Liver (tissue), 9 donors: ENCODE data around the gene CDRT15. TPM values are rescaled to one million over a fixed set of nuclear protein-coding genes. Genes with fewer than 3 reads are reported as not detected.

ENCODE experiments used
- DNase-seq: peaks from one replicate; pipeline ENCODE4 v3.0.0-alpha.2; 2017; ENCODE audit warnings: low spot score
- H3K27ac ChIP-seq, 2 donors: one replicate each; pipeline ENCODE4 v1.7.0; 2013; ENCODE audit warnings: inconsistent platforms in 2 of 2, low read length in 2 of 2, control low read depth in 1 of 2, low read depth in 1 of 2, mild to moderate bottlenecking in 1 of 2
- H3K27me3 ChIP-seq, 4 donors: one replicate each; pipeline versions ENCODE4 v1.6.1 to v1.7.0; 2013; ENCODE audit warnings: low read length in 3 of 4, inconsistent platforms in 1 of 4, mild to moderate bottlenecking in 1 of 4, moderate library complexity in 1 of 4; ENCODE audit not compliant: control insufficient read depth in 4 of 4, insufficient read depth in 4 of 4
- H3K36me3 ChIP-seq, 4 donors: one replicate each; pipeline versions ENCODE4 v1.6.1 to v1.7.0; 2013; ENCODE audit warnings: low read length in 3 of 4, mild to moderate bottlenecking in 3 of 4, low read depth in 1 of 4, moderate library complexity in 1 of 4; ENCODE audit not compliant: control insufficient read depth in 4 of 4, insufficient read depth in 3 of 4
- H3K4me1 ChIP-seq, 4 donors: one replicate each; pipeline versions ENCODE4 v1.6.1 to v1.7.0; 2013; ENCODE audit warnings: low read length in 3 of 4, mild to moderate bottlenecking in 3 of 4, moderate library complexity in 1 of 4; ENCODE audit not compliant: control insufficient read depth in 4 of 4, insufficient read depth in 4 of 4
- H3K4me3 ChIP-seq, 3 donors: one replicate each; pipeline versions ENCODE4 v1.6.1 to v1.7.0; 2013; ENCODE audit warnings: low read length in 3 of 3, control low read depth in 1 of 3, low read depth in 1 of 3, mild to moderate bottlenecking in 1 of 3
- H3K9ac ChIP-seq, 2 donors: one replicate each; pipeline ENCODE4 v1.7.0; 2013; ENCODE audit warnings: low read length in 2 of 2, mild to moderate bottlenecking in 2 of 2, moderate library complexity in 2 of 2, control low read depth in 1 of 2, low read depth in 1 of 2
- H3K9me3 ChIP-seq, 4 donors: one replicate each; pipeline versions ENCODE4 v1.6.1 to v1.7.0; 2013; ENCODE audit warnings: low read length in 3 of 4; ENCODE audit not compliant: control insufficient read depth in 4 of 4
- CTCF ChIP-seq: fragments of 150-350 bp; IDR thresholded peaks from 2 replicates; pipeline ENCODE4 v1.5.1; 2017; ENCODE audit warnings: improper control_type of control experiment, low read depth, low read length; ENCODE audit not compliant: missing input control
- EGR1 ChIP-seq, 2 donors: IDR thresholded peaks; 2 replicates each; pipeline ENCODE4 v1.6.1; 2016 to 2018; ENCODE audit warnings: antibody characterized with exemption in 2 of 2, low read depth in 2 of 2
- FOXA2 ChIP-seq: IDR thresholded peaks from 2 replicates; pipeline ENCODE4 v1.6.1; 2016; ENCODE audit warnings: antibody characterized with exemption
- GABPA ChIP-seq, 2 donors: IDR thresholded peaks in 1 of 2; conservative IDR thresholded peaks in 1 of 2; 2 replicates each; pipeline ENCODE4 v1.6.1; 2016; ENCODE audit warnings: antibody characterized with exemption in 2 of 2, mild to moderate bottlenecking in 1 of 2, moderate library complexity in 1 of 2
- HNF4G ChIP-seq: IDR thresholded peaks from 2 replicates; pipeline ENCODE4 v1.6.1; 2016; ENCODE audit warnings: antibody characterized with exemption
- JUND ChIP-seq, 2 donors: IDR thresholded peaks; 2 replicates each; pipeline ENCODE4 v1.6.1; 2016; ENCODE audit warnings: antibody characterized with exemption in 2 of 2
- NR2F2 ChIP-seq: IDR thresholded peaks from 2 replicates; pipeline ENCODE4 v1.6.1; 2016; ENCODE audit warnings: antibody characterized with exemption
- RAD21 ChIP-seq, 2 donors: IDR thresholded peaks; 2 replicates each; pipeline ENCODE4 v1.6.1; 2016; ENCODE audit warnings: antibody characterized with exemption in 2 of 2, mild to moderate bottlenecking in 2 of 2
- REST ChIP-seq: IDR thresholded peaks from 2 replicates; pipeline ENCODE4 v1.6.1; 2016; ENCODE audit warnings: antibody characterized with exemption, mild to moderate bottlenecking
- SP1 ChIP-seq: IDR thresholded peaks from 2 replicates; pipeline ENCODE4 v1.6.1; 2018; ENCODE audit warnings: antibody characterized with exemption, mild to moderate bottlenecking
- TAF1 ChIP-seq: conservative IDR thresholded peaks from 2 replicates; pipeline ENCODE4 v1.6.1; 2016; ENCODE audit warnings: antibody characterized with exemption, mild to moderate bottlenecking
- YY1 ChIP-seq: IDR thresholded peaks from 2 replicates; pipeline ENCODE4 v1.6.1; 2016; ENCODE audit warnings: antibody characterized with exemption, mild to moderate bottlenecking
- ZBTB33 ChIP-seq: IDR thresholded peaks from 2 replicates; pipeline ENCODE4 v1.6.1; 2016; ENCODE audit warnings: antibody characterized with exemption
- WGBS: extraction: QIAGEN DNeasy Blood & Tissue Kit; methylation state at CpG from one replicate; pipeline ENCODE4 v1.1.7; 2013; 5-methylcytosine and 5-hydroxymethylcytosine counted together
- polyA plus RNA-seq, 2 donors: library from polyadenylated mRNA; stranded (reverse) in 1 of 2; unstranded in 1 of 2; fragments of 200-250 nt in 1 of 2; fragments of >200 nt in 1 of 2; fragmentation: Nextera tagmentation in 1 of 2; extraction: Ambion mirVana in 1 of 2; gene quantifications; one replicate each; pipeline versions ENCODE4 v1.2.1 to v1.2.3, GENCODE V29; 2013 to 2015
- total RNA-seq, 2 donors: library from RNA; depleted of rRNA; stranded (reverse); fragments of >200 nt; gene quantifications; one replicate each; pipeline ENCODE4 v1.2.3, GENCODE V29; 2014
- donor health status: healthy.
- donor health status: healthy.
- donor health status: healthy.
- donor health status: healthy.
- donor health status: healthy.

The CDRT15 gene
- total and polyA plus RNA-seq, 4 donors: 0.40 TPM; not detected in 3

DNA sequence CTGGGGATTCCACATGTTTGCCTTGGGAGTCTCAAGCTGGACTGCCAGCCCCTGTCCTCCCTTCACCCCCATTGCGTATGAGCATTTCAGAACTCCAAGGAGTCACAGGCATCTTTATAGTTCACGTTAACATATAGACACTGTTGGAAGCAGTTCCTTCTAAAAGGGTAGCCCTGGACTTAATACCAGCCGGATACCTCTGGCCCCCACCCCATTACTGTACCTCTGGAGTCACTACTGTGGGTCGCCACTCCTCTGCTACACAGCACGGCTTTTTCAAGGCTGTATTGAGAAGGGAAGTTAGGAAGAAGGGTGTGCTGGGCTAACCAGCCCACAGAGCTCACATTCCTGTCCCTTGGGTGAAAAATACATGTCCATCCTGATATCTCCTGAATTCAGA is 28.9 kb downstream of the CDRT15 start:
- Histone ChIP-seq H3K4me3 (no peak overlapping the region), H3K27ac (no peak overlapping the region), H3K27me3 (no peaks in the 10 kb centered on the region), H3K4me1 (peaks cover 8 to 24% (median 15%) of the 10 kb centered on the region in 4 donors), H3K9ac (no peak overlapping the region), H3K9me3 (no peaks in the 10 kb centered on the region), H3K36me3 (peaks cover 0 to 3% (median 1%) of the 10 kb centered on the region in 4 donors)
- TF ChIP-seq TAF1 (no peak), EGR1 (IDR thresholded peaks at IDR 0.05; ENCODE audit: low read depth in 2 of 2) (no peak), SP1 (no peak), FOXA2 (no peak), NR2F2 (no peak), RAD21 (IDR thresholded peaks at IDR 0.05) (no peak), YY1 (no peak), HNF4G (no peak), REST (no peak), GABPA (IDR thresholded peaks at IDR 0.05 in 1 of 2, conservative IDR thresholded peaks at IDR 0.05 in 1 of 2) (no peak), ZBTB33 (no peak)
- WGBS: 98% methylated on average over 5 of the region's 5 CpGs
- no peak for DNase-seq

- 98% methylated on average over 29 of the region's 29 CpGs for WGBS
- Histone ChIP-seq H3K36me3 (peaks cover 0 to 3% (median 1%) of the 10 kb centered on the region in 4 donors), H3K9ac (no peak overlapping the region), H3K9me3 (no peaks in the 10 kb centered on the region), H3K27ac (no peak overlapping the region), H3K27me3 (no peaks in the 10 kb centered on the region), H3K4me3 (no peak overlapping the region), H3K4me1 (peaks cover 8 to 24% (median 15%) of the 10 kb centered on the region in 4 donors)
- no peak for DNase-seq
- TF ChIP-seq YY1 (no peak), JUND (IDR thresholded peaks at IDR 0.05) (no peak), NR2F2 (no peak), FOXA2 (no peak), SP1 (no peak), CTCF (no peak)
Observed at GRCh38 chr17:14206891-14207290, 29.8 kb downstream of the CDRT15 start.
